Measurements from ENCODE around the gene NLRP1. TPM values are rescaled to one million over a fixed set of nuclear protein-coding genes. Genes with fewer than 3 reads are reported as not detected.

The NLRP1 gene
- polyA plus RNA-seq, 1 donor from 2014 or later: 255 TPM

DNA sequence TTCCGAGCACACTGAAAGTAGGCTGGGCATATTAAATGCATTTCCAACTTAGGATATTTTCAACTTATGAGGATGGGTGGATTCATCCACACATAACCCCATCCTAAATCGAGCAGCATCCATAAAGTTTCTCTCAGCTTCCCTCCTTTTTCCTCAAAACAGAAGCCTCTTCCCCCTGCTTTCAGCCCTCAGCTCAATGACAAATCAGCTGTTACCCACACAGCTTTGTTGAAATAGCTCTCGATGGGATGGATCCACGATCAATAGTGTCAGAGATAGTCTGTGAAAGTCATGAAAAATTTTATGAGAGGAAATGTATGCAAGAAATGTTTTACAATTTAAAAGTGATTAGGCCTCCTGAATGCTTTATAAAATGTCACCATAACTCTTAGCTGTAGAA, 118.0 kb downstream of the NLRP1 start:
- Histone ChIP-seq H3K27ac (ENCODE audit: low read length) (no peak overlapping the region), H3K27me3 (ENCODE audit: insufficient read depth, low read depth, low read length) (no peaks in the 10 kb centered on the region), H4K20me1 (ENCODE audit: insufficient read depth) (no peaks in the 10 kb centered on the region), H3K4me2 (ENCODE audit: low read length) (peak overlapping the region; percentile 18), H2AFZ (ENCODE audit: low read depth, low read length) (no peak overlapping the region), H3K9me2 (ENCODE audit: insufficient read depth, low read length) (no peaks in the 10 kb centered on the region), H3K4me3 (ENCODE audit: low read length) (peak overlapping the region; percentile 97), H3K36me3 (ENCODE audit: insufficient read depth, low read length) (no peaks in the 10 kb centered on the region), H3F3A (ENCODE audit: insufficient read depth, low read length, poor library complexity, severe bottlenecking) (peaks cover 5% of the 10 kb centered on the region), H3K79me2 (replicated peaks; ENCODE audit: insufficient read depth, low read length) (peaks cover 42% of the 10 kb centered on the region), H3K9me3 (ENCODE audit: low read length) (no peaks in the 10 kb centered on the region), H3K9ac (ENCODE audit: low read length) (no peak overlapping the region)
- TF ChIP-seq EP300 (conservative IDR thresholded peaks at IDR 0.05; ENCODE audit: poor library complexity, severe bottlenecking) (no peak), RAD21 (conservative IDR thresholded peaks at IDR 0.05) (no peak), SMC3 (conservative IDR thresholded peaks at IDR 0.05; ENCODE audit: poor library complexity) (no peak), TAF1 (IDR thresholded peaks at IDR 0.05; ENCODE audit: low read depth) (no peak)
- TF ChIP-seq, protein P1, sequence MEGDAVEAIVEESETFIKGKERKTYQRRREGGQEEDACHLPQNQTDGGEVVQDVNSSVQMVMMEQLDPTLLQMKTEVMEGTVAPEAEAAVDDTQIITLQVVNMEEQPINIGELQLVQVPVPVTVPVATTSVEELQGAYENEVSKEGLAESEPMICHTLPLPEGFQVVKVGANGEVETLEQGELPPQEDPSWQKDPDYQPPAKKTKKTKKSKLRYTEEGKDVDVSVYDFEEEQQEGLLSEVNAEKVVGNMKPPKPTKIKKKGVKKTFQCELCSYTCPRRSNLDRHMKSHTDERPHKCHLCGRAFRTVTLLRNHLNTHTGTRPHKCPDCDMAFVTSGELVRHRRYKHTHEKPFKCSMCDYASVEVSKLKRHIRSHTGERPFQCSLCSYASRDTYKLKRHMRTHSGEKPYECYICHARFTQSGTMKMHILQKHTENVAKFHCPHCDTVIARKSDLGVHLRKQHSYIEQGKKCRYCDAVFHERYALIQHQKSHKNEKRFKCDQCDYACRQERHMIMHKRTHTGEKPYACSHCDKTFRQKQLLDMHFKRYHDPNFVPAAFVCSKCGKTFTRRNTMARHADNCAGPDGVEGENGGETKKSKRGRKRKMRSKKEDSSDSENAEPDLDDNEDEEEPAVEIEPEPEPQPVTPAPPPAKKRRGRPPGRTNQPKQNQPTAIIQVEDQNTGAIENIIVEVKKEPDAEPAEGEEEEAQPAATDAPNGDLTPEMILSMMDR (IDR thresholded peaks at IDR 0.05; ENCODE audit: poor library complexity, severe bottlenecking): no peak
- TF ChIP-seq, protein P2, sequence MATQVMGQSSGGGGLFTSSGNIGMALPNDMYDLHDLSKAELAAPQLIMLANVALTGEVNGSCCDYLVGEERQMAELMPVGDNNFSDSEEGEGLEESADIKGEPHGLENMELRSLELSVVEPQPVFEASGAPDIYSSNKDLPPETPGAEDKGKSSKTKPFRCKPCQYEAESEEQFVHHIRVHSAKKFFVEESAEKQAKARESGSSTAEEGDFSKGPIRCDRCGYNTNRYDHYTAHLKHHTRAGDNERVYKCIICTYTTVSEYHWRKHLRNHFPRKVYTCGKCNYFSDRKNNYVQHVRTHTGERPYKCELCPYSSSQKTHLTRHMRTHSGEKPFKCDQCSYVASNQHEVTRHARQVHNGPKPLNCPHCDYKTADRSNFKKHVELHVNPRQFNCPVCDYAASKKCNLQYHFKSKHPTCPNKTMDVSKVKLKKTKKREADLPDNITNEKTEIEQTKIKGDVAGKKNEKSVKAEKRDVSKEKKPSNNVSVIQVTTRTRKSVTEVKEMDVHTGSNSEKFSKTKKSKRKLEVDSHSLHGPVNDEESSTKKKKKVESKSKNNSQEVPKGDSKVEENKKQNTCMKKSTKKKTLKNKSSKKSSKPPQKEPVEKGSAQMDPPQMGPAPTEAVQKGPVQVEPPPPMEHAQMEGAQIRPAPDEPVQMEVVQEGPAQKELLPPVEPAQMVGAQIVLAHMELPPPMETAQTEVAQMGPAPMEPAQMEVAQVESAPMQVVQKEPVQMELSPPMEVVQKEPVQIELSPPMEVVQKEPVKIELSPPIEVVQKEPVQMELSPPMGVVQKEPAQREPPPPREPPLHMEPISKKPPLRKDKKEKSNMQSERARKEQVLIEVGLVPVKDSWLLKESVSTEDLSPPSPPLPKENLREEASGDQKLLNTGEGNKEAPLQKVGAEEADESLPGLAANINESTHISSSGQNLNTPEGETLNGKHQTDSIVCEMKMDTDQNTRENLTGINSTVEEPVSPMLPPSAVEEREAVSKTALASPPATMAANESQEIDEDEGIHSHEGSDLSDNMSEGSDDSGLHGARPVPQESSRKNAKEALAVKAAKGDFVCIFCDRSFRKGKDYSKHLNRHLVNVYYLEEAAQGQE (IDR thresholded peaks at IDR 0.05; ENCODE audit: borderline replicate concordance): no peak

DNA sequence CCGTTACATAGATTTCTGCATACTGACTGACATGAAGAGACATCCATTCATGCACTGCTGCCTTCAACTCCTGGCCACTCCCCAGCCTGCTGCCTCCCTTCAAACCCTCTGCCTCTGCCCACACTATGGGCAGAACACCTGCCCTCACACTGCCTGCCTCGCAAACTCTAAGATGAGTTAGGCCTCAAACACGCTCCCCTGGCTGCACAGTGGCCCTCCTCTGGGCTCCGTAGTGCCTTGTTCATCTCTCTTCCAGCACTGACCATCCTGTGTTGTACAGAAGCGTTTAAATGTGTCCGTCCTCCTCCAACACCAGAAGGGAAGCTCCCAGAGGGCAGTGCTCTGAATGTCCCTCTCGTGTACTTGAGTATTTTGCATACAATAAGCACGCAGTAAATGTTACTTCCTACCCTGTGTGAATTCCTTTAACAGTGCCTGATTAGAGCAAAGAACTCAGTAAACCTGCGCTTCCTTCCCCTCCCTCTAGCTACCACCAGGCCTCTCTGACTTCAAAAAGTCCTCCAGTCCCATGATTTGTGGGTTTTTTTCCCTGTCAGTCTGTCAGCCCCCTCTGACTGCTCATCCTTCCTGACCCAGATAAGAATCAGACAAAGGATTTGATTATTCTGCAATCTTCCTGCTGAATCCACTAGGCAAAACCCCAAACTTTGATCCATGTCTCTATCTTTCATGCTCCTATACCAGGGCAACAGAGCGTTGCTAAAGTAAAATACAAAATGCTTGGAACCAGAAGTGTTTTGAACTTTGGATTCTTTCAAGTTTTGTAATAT, 119.4 kb downstream of the NLRP1 start:
- Histone ChIP-seq H3K36me3 (ENCODE audit: insufficient read depth, low read length) (no peaks in the 10 kb centered on the region), H3K4me2 (ENCODE audit: low read length) (no peak overlapping the region), H3K9ac (ENCODE audit: low read length) (no peak overlapping the region), H3F3A (ENCODE audit: insufficient read depth, low read length, poor library complexity, severe bottlenecking) (peaks cover 5% of the 10 kb centered on the region), H3K27ac (ENCODE audit: low read length) (no peak overlapping the region), H3K4me3 (ENCODE audit: low read length) (no peak overlapping the region), H3K9me2 (ENCODE audit: insufficient read depth, low read length) (no peaks in the 10 kb centered on the region), H3K9me3 (ENCODE audit: low read length) (no peaks in the 10 kb centered on the region), H4K20me1 (ENCODE audit: insufficient read depth) (no peaks in the 10 kb centered on the region), H2AFZ (ENCODE audit: low read depth, low read length) (no peak overlapping the region), H3K79me2 (replicated peaks; ENCODE audit: insufficient read depth, low read length) (peaks cover 42% of the 10 kb centered on the region), H3K27me3 (ENCODE audit: insufficient read depth, low read depth, low read length) (no peaks in the 10 kb centered on the region)
- TF ChIP-seq, protein P1 (IDR thresholded peaks at IDR 0.05; ENCODE audit: poor library complexity, severe bottlenecking): no peak
- TF ChIP-seq EP300 (conservative IDR thresholded peaks at IDR 0.05; ENCODE audit: poor library complexity, severe bottlenecking) (no peak), POLR2AphosphoS5 (IDR thresholded peaks at IDR 0.05) (no peak), MXI1 (conservative IDR thresholded peaks at IDR 0.05; ENCODE audit: poor library complexity, severe bottlenecking) (no peak), EZH2 (IDR thresholded peaks at IDR 0.05; ENCODE audit: borderline replicate concordance, insufficient read depth, low read length, poor library complexity, severe bottlenecking) (no peak), TAF1 (IDR thresholded peaks at IDR 0.05; ENCODE audit: low read depth) (no peak), RAD21 (conservative IDR thresholded peaks at IDR 0.05) (no peak), SMC3 (conservative IDR thresholded peaks at IDR 0.05; ENCODE audit: poor library complexity) (no peak)
- TF ChIP-seq, protein P2 (IDR thresholded peaks at IDR 0.05; ENCODE audit: borderline replicate concordance): no peak
